Neural progenitor cell (in vitro differentiated cells): ENCODE results near the gene SUGP1. TPM values are rescaled to one million over a fixed set of nuclear protein-coding genes. Genes with fewer than 3 reads are reported as not detected.

Experiments
- DNase-seq: peaks from one replicate; pipeline ENCODE4 v3.0.0-alpha.2; 2016; ENCODE audit warnings: low spot score
- H2AFZ ChIP-seq: fragments of 200-600 bp; sonication (generic); replicated peaks from 2 replicates; pipeline ENCODE4 v1.6.1; 2016; ENCODE audit warnings: antibody characterized with exemption
- H3F3A ChIP-seq: fragments of 200-600 bp; sonication (generic); 2 replicates; pipeline ENCODE4 v1.6.1; 2016; ENCODE audit warnings: antibody characterized with exemption, low read depth
- H3K27ac ChIP-seq: fragments of 200-600 bp; sonication (generic); 2 replicates; pipeline ENCODE4 v1.5.1; 2016; ENCODE audit warnings: mild to moderate bottlenecking
- H3K27me3 ChIP-seq: fragments of 200-600 bp; sonication (generic); 2 replicates; pipeline ENCODE4 v1.6.1; 2016; ENCODE audit warnings: mild to moderate bottlenecking, moderate library complexity
- H3K36me3 ChIP-seq: fragments of 200-600 bp; sonication (generic); 2 replicates; pipeline ENCODE4 v1.5.1; 2016
- H3K4me1 ChIP-seq: fragments of 200-600 bp; sonication (generic); 2 replicates; pipeline ENCODE4 v1.6.1; 2016; ENCODE audit warnings: mixed run types
- H3K4me2 ChIP-seq: fragments of 200-600 bp; sonication (generic); 2 replicates; pipeline ENCODE4 v1.6.1; 2016
- H3K4me3 ChIP-seq: fragments of 200-600 bp; sonication (generic); 2 replicates; pipeline ENCODE4 v1.5.1; 2016
- H3K79me2 ChIP-seq: fragments of 200-600 bp; sonication (generic); 2 replicates; pipeline ENCODE4 v1.6.1; 2016; ENCODE audit warnings: low read depth
- H3K9ac ChIP-seq: fragments of 200-600 bp; sonication (generic); 2 replicates; pipeline ENCODE4 v1.6.1; 2016
- H3K9me3 ChIP-seq: fragments of 200-600 bp; sonication (generic); 2 replicates; pipeline ENCODE4 v1.5.1; 2016; ENCODE audit warnings: low read depth
- H4K20me1 ChIP-seq: fragments of 200-600 bp; sonication (generic); 2 replicates; pipeline ENCODE4 v1.6.1; 2016; ENCODE audit warnings: low read depth
- H3K27ac Mint-ChIP-seq: 3 replicates; pipeline ENCODE4 v1.8.0; 2021; ENCODE audit warnings: mixed read lengths
- H3K27me3 Mint-ChIP-seq: 2 replicates; pipeline ENCODE4 v1.8.0; 2022; ENCODE audit warnings: low read depth, mild to moderate bottlenecking, inconsistent platforms, moderate library complexity, mixed read lengths; ENCODE audit not compliant: insufficient read depth
- H3K36me3 Mint-ChIP-seq: 3 replicates; pipeline ENCODE4 v1.8.0; 2021; ENCODE audit warnings: mixed read lengths
- H3K4me1 Mint-ChIP-seq: 3 replicates; pipeline ENCODE4 v1.8.0; 2021; ENCODE audit warnings: mixed read lengths
- H3K4me3 Mint-ChIP-seq: 3 replicates; pipeline ENCODE4 v1.8.0; 2021; ENCODE audit warnings: mild to moderate bottlenecking, moderate library complexity, mixed read lengths
- H3K9me3 Mint-ChIP-seq: 3 replicates; pipeline ENCODE4 v1.8.0; 2020; ENCODE audit warnings: mixed read lengths
- CTCF ChIP-seq: fragments of 200-600 bp; sonication (generic); IDR thresholded peaks from 2 replicates; pipeline ENCODE4 v1.5.1; 2017; ENCODE audit warnings: antibody characterized with exemption, mild to moderate bottlenecking
- EZH2 ChIP-seq: fragments of 200-600 bp; sonication (generic); IDR thresholded peaks from 2 replicates; pipeline ENCODE4 v1.6.1; 2017; ENCODE audit warnings: antibody characterized with exemption, mild to moderate bottlenecking, moderate library complexity
- EZH2phosphoT487 ChIP-seq: fragments of 200-600 bp; sonication (generic); IDR thresholded peaks from 2 replicates; pipeline ENCODE4 v1.6.1; 2017; ENCODE audit warnings: antibody characterized with exemption
- total RNA-seq: library from RNA; depleted of rRNA; stranded (reverse); fragments of >200 nt; gene quantifications from 2 replicates; pipeline ENCODE4 v1.2.3, GENCODE V29; 2015; ENCODE audit warnings: low replicate concordance

SUGP1 gene
- total RNA-seq, 1 donor from 2014 or later = 46.1 TPM

- Histone ChIP-seq H3K27ac (no peak overlapping the region), H3K4me1 (no peaks in the 10 kb centered on the region), H3K79me2 (no peaks in the 10 kb centered on the region), H3F3A (peaks cover 11% of the 10 kb centered on the region), H3K4me3 (peak overlapping the region; percentile 52), H3K36me3 (no peaks in the 10 kb centered on the region), H3K4me2 (peak overlapping the region; percentile 79), H3K9ac (no peak overlapping the region), H4K20me1 (no peaks in the 10 kb centered on the region), H3K27me3 (no peaks in the 10 kb centered on the region), H2AFZ (no peak overlapping the region), H3K9me3 (no peaks in the 10 kb centered on the region)
- H3K36me3 Mint-ChIP-seq = peaks cover 6% of the 10 kb centered on the region
- H3K9me3 Mint-ChIP-seq = peaks cover 2% of the 10 kb centered on the region
- no peak for TF ChIP-seq EZH2
- no peak for TF ChIP-seq EZH2phosphoT487
- TF ChIP-seq CTCF = no peak
- H3K27me3 Mint-ChIP-seq = peaks cover 10% of the 10 kb centered on the region
- peaks cover 7% of the 10 kb centered on the region for H3K4me1 Mint-ChIP-seq
- H3K4me3 Mint-ChIP-seq = peak overlapping the region; percentile 75
- H3K27ac Mint-ChIP-seq = peak overlapping the region; percentile 29
- no peak for DNase-seq
These were observed 48.3 kb downstream of the SUGP1 start for GRCh38 chr19:19271828-19272599.

GRCh38 chr19:19270749-19271571 lies 49.3 kb downstream of the SUGP1 start:
- no peaks in the 10 kb centered on the region for H3K36me3 ChIP-seq

More at GRCh38 chr19:19270749-19271571, 49.3 kb downstream of the SUGP1 start:
- peaks cover 11% of the 10 kb centered on the region for H3F3A ChIP-seq
- H3K27ac Mint-ChIP-seq = no peak overlapping the region
- H3K4me3 Mint-ChIP-seq = peak overlapping the region; percentile 1
- peaks cover 12% of the 10 kb centered on the region for H3K27me3 Mint-ChIP-seq
- peaks cover 7% of the 10 kb centered on the region for H3K4me1 Mint-ChIP-seq
- H3K9me3 Mint-ChIP-seq = peaks cover 2% of the 10 kb centered on the region
- H3K4me2 ChIP-seq = no peak overlapping the region
- no peaks in the 10 kb centered on the region for H3K27me3 ChIP-seq
- H2AFZ ChIP-seq = no peak overlapping the region
- peaks cover under 1% of the 10 kb centered on the region for H3K36me3 Mint-ChIP-seq
- no peaks in the 10 kb centered on the region for H3K79me2 ChIP-seq
- TF ChIP-seq CTCF (no peak), EZH2phosphoT487 (no peak), EZH2 (no peak)
- no peak overlapping the region for H3K9ac ChIP-seq
- no peak for DNase-seq
- no peak overlapping the region for H3K4me3 ChIP-seq
- H3K27ac ChIP-seq = no peak overlapping the region
- no peaks in the 10 kb centered on the region for H3K4me1 ChIP-seq
- no peaks in the 10 kb centered on the region for H3K9me3 ChIP-seq
- H4K20me1 ChIP-seq = no peaks in the 10 kb centered on the region
